DND-41 (cell line): ENCODE measurements around the gene URB1.

Experiments
- ATAC-seq: fragments of 200-7000 bp; cut with Tn5 transposase; 3 replicates; pipeline ENCODE4 v1.9.1; 2021; ENCODE audit warnings: low read depth; ENCODE audit not compliant: insufficient read depth
- DNase-seq: peaks from one replicate; pipeline ENCODE4 v3.0.0-alpha.2; 2020
- H2AFZ ChIP-seq: 2 replicates; pipeline ENCODE4 v1.6.0; 2012; ENCODE audit warnings: low read depth, low read length
- H3K27ac ChIP-seq: 2 replicates; pipeline ENCODE4 v1.5.1; 2012; ENCODE audit warnings: low read length, inconsistent platforms
- H3K27me3 ChIP-seq: fragments of 200-600 bp; sonication (generic); 2 replicates; pipeline ENCODE4 v1.6.0; 2012; ENCODE audit warnings: low read length, mild to moderate bottlenecking, inconsistent platforms; ENCODE audit not compliant: insufficient read depth, poor library complexity
- H3K36me3 ChIP-seq: 2 replicates; pipeline ENCODE4 v1.5.1; 2012; ENCODE audit warnings: low read length, inconsistent platforms; ENCODE audit not compliant: insufficient read depth
- H3K4me1 ChIP-seq: 2 replicates; pipeline ENCODE4 v1.5.1; 2012; ENCODE audit warnings: mild to moderate bottlenecking, low read length; ENCODE audit not compliant: insufficient read depth
- H3K4me2 ChIP-seq: 2 replicates; pipeline ENCODE4 v1.6.0; 2012; ENCODE audit warnings: mild to moderate bottlenecking, moderate library complexity, low read length, inconsistent platforms; ENCODE audit not compliant: insufficient read depth
- H3K4me3 ChIP-seq, 2 experiments: fragments of 200-600 bp in 1 of 2; shearing (Covaris generic) in 1 of 2; 2 replicates each; pipeline ENCODE4 v1.5.1; 2012 to 2016; ENCODE audit warnings: inconsistent platforms in 2 of 2, low read length in 2 of 2, mild to moderate bottlenecking in 2 of 2, low read depth in 1 of 2, moderate library complexity in 1 of 2
- H3K79me2 ChIP-seq: 2 replicates; pipeline ENCODE4 v1.6.0; 2012; ENCODE audit warnings: low read length, inconsistent platforms; ENCODE audit not compliant: insufficient read depth
- H3K9ac ChIP-seq: 2 replicates; pipeline ENCODE4 v1.6.0; 2012; ENCODE audit warnings: low read depth, mild to moderate bottlenecking, inconsistent platforms, low read length, moderate library complexity
- H3K9me3 ChIP-seq: 2 replicates; pipeline ENCODE4 v1.5.1; 2012; ENCODE audit warnings: low read length, moderate library complexity, mild to moderate bottlenecking, inconsistent platforms; ENCODE audit not compliant: insufficient read depth, severe bottlenecking
- H4K20me1 ChIP-seq: 2 replicates; pipeline ENCODE4 v1.6.0; 2012; ENCODE audit warnings: low read length; ENCODE audit not compliant: insufficient read depth
- CTCF ChIP-seq: IDR thresholded peaks from 2 replicates; pipeline ENCODE4 v1.5.1; 2012; ENCODE audit warnings: borderline replicate concordance, low read length, moderate library complexity, mild to moderate bottlenecking; ENCODE audit not compliant: poor library complexity, severe bottlenecking; ENCODE audit errors: extremely low read depth
- EZH2 ChIP-seq: IDR thresholded peaks from 3 replicates; pipeline ENCODE4 v1.6.1; 2012; ENCODE audit warnings: borderline replicate concordance, low read depth, mild to moderate bottlenecking, moderate library complexity, low read length, inconsistent platforms; ENCODE audit not compliant: severe bottlenecking

The URB1 gene

GRCh38 chr21:32322103-32322502, 70.7 kb downstream of the URB1 start:
- no peak overlapping the region for H3K9ac ChIP-seq
- H2AFZ ChIP-seq: no peak overlapping the region
- no peak overlapping the region for H3K27ac ChIP-seq
- no peaks in the 10 kb centered on the region for H3K79me2 ChIP-seq
- H3K4me3 ChIP-seq: no peak overlapping the region
- H3K4me2 ChIP-seq: no peak overlapping the region
- peaks cover 9% of the 10 kb centered on the region; the same call in 1 of the 2 replicates for H4K20me1 ChIP-seq
- no peak for TF ChIP-seq EZH2
- TF ChIP-seq CTCF: no peak
- no peaks in the 10 kb centered on the region for H3K27me3 ChIP-seq
- no peaks in the 10 kb centered on the region for H3K9me3 ChIP-seq
- no peaks in the 10 kb centered on the region for H3K4me1 ChIP-seq
- DNase-seq (no peak), ATAC-seq (no peak)
- H3K36me3 ChIP-seq: peaks cover 95% of the 10 kb centered on the region

GRCh38 chr21:32321480-32321879, 71.3 kb downstream of the URB1 start:
- TF ChIP-seq EZH2: no peak
- no peak for TF ChIP-seq CTCF

GRCh38 chr21:32320726-32321125, 72.1 kb downstream of the URB1 start:
- ATAC-seq (no peak), DNase-seq (no peak)
- H3K9ac ChIP-seq: no peak overlapping the region
- no peaks in the 10 kb centered on the region for H3K27me3 ChIP-seq
- no peak overlapping the region for H3K27ac ChIP-seq
- no peaks in the 10 kb centered on the region for H3K79me2 ChIP-seq
- no peak overlapping the region for H2AFZ ChIP-seq
- no peak overlapping the region for H3K4me2 ChIP-seq
- TF ChIP-seq CTCF: no peak
- TF ChIP-seq EZH2: no peak
- peaks cover 97% of the 10 kb centered on the region for H3K36me3 ChIP-seq
- H4K20me1 ChIP-seq: peaks cover 9% of the 10 kb centered on the region; the same call in 1 of the 2 replicates
- H3K4me1 ChIP-seq: no peaks in the 10 kb centered on the region
- no peak overlapping the region for H3K4me3 ChIP-seq
- H3K9me3 ChIP-seq: no peaks in the 10 kb centered on the region

More at GRCh38 chr21:32321480-32321879, 71.3 kb downstream of the URB1 start:
- H3K4me3 ChIP-seq: no peak overlapping the region
- no peak overlapping the region for H3K9ac ChIP-seq
- no peaks in the 10 kb centered on the region for H3K4me1 ChIP-seq
- H2AFZ ChIP-seq: no peak overlapping the region
- H3K4me2 ChIP-seq: no peak overlapping the region
- H4K20me1 ChIP-seq: peaks cover 9% of the 10 kb centered on the region; the same call in 1 of the 2 replicates
- no peak for DNase-seq
- peaks cover 97% of the 10 kb centered on the region for H3K36me3 ChIP-seq
- H3K9me3 ChIP-seq: no peaks in the 10 kb centered on the region
- ATAC-seq: no peak
- no peaks in the 10 kb centered on the region for H3K79me2 ChIP-seq
- H3K27me3 ChIP-seq: no peaks in the 10 kb centered on the region
- no peak overlapping the region for H3K27ac ChIP-seq

GRCh38 chr21:32320059-32320458, 72.8 kb downstream of the URB1 start:
- no peaks in the 10 kb centered on the region for H3K4me1 ChIP-seq
- DNase-seq (no peak), ATAC-seq (no peak)
- no peaks in the 10 kb centered on the region for H3K27me3 ChIP-seq
- peaks cover 95% of the 10 kb centered on the region for H3K36me3 ChIP-seq
- no peaks in the 10 kb centered on the region for H3K9me3 ChIP-seq
- H3K79me2 ChIP-seq: no peaks in the 10 kb centered on the region
- no peak for TF ChIP-seq CTCF
- TF ChIP-seq EZH2: no peak
- no peak overlapping the region for H3K9ac ChIP-seq
- no peak overlapping the region for H3K4me3 ChIP-seq
- H3K4me2 ChIP-seq: no peak overlapping the region
- H4K20me1 ChIP-seq: peaks cover 9% of the 10 kb centered on the region; the same call in 1 of the 2 replicates
- H2AFZ ChIP-seq: no peak overlapping the region
- H3K27ac ChIP-seq: no peak overlapping the region
